DMS114 treated with DMSO at 0.1 percent for 48 hours (cell line): ENCODE results near the gene RPL32.
"Not testable (repeated sequence)": the region's sequence is repeated elsewhere in the genome, so short reads cannot be mapped to it uniquely, and the experiment has no call there.

Experiments
- DNase-seq: peaks from one replicate; lab custom pipeline; 2025; ENCODE audit not compliant: unreplicated experiment; lab: John Stamatoyannopoulos, UW

The RPL32 gene

DNA sequence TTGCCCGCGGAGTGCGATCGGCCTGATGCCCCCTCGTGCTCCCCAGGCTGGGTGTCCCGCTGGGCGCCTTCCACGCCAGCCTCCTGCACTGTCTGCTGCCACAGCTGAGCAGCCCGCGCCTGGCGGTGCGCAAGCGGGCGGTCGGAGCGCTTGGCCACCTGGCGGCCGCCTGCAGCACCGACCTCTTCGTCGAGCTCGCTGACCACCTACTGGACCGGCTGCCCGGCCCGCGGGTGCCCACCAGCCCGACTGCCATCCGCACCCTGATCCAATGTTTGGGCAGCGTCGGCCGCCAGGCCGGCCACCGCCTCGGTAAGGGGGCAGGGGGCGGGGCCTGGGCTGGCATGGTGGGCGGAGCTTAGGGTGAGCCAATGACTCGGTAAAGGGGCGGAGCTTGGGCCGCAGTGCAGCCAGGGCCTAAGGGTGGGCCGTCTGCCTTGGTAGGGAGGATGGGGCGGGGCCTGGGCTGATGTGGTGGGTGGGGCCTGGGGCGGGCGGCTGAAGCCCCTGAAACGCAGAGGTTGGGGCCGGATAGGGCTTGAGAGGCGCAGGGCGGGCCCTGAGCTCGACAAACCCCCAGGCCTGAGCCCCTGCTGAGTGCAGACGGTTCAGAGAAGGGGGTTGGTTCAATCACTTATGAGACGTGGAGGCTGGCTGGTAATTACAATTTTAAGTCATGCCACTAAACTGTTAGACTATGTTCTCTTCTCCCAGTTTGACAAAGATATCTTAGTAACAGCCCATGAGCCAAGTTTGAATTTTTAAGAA lies 31.2 kb downstream of the RPL32 start:
- DNase-seq, result peak; percentile 79

DNA sequence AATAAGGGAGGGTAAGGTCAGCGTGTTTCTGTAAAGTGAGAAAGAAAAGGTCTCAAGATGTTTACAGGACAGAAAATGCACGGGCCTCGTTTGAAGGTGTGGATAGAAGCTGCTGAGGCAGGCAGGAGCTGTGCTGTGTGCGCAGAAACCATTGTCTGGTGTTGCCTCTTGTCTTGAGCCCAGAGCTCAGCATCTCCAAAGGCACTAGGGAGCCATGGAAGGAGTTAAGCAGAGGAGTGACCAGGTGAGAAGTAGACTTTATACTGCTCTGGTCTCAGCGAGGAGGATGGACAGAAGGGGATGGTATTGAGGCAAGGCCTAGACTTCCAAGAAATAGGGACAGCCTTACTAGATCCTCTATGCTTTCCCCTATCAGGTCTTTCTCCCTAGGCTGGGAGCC lies 31.9 kb downstream of the RPL32 start:
- DNase-seq, result no peak

DNA sequence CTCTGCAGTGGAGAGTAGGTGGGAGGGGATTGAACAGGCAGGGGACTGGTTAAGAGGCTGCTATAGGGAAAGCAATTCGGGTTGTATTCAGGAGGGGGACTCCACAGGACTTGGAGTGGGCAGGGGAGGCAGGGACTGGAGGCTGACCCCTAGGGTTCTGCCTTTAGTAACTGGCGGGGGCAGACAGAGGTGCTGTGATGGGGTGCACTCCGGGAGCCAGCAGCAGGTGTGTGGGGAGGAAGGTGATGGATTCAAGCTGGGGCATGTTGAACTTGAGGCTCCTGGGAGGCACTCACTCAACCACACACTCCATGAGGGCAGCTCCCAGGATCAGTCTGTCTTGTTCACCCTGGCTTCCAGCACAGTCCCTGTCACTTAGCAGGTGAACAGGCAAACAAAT lies 32.4 kb downstream of the RPL32 start:
- no peak for DNase-seq

DNA sequence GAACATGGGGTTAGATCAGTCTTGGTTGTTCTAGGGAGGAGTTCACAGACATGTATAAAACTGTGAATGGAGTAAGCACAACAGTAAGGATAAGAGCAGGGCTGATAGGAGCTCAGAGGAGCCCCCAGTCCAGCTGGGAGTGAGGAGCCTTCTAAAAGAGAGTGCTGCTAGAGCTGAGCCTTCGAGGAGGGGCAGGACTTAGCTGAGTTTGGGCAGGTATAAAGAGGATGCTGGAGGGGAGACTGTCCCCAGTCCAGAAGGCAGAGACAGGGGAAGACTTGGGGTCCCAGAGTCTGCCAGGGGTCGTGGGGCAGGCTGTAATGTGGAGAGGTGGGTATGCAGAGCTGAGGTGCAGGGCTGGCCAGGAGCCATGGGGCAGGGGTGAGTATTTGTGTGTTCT lies 32.8 kb downstream of the RPL32 start:
- no peak for DNase-seq

DNA sequence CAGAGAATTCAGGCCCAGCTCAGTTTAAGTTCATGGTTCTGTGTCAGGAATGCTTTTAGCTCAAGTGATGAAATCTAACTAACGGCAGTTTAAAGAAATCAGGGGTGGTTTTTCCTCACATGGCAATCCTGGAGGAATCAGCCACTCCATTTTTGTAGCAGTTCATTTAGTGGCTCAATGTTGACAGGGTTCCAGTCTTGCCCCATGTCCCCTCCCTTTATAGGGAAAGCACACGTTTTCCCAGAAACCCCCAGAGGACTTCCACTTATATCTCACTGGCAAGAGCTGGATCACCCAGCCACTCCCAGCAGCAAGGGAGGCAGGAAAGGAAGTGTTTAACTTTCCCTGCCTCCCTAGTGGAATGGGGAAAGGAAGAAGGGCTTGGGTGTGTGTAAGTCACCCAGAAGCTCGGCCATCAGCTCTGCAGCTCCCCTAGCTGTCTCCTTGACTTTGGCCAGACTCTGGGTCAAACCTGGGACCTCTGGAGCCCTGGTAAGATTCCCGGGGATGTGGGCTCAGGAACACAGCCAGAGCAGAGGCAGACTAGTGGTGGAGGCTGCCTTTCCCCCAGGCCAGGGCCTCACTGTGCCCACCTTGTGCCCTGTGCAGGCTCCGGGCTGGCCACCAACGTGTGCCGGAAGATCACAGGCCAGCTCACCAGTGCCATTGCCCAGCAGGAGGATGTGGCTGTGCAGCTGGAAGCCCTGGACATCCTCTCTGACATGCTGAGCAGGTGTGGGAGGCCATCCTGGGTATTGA lies 33.6 kb downstream of the RPL32 start:
- no peak for DNase-seq

DNA sequence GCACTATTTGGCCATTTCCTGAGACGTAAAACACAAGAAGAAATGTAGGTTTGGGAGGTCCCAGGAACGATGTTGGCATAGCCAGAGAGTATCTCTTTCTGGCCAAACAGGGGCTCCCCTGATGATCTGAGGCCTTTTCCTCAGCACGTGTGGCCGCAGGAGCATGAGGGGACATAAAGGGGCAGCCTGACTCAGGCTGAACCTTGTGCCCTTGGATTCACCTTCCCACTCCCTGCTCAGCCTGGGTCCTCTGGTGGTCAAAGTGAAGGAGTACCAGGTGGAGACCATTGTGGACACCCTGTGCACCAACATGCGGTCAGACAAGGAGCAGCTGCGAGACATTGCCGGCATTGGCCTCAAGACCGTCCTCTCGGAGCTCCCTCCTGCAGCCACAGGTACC lies 34.3 kb downstream of the RPL32 start:
- no peak for DNase-seq

DNA sequence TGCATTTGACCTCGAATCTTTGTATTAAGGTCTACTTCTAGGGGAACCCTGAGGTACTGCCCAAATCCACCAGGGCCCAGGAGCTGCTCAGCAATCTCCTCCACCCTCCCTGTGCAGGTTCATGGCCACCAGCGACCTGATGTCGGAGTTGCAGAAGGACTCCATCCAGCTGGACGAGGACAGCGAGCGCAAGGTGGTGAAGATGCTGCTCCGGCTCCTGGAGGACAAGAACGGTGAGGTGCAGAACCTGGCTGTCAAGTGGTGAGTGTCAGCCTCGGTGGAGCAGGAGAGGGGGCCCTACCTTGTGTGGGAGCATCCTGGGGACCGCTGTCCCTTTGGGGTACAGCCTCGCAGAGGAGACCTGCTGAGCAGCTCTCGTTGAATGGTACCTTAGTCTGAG lies 38.0 kb downstream of the RPL32 start:
- DNase-seq, result no peak

DNA sequence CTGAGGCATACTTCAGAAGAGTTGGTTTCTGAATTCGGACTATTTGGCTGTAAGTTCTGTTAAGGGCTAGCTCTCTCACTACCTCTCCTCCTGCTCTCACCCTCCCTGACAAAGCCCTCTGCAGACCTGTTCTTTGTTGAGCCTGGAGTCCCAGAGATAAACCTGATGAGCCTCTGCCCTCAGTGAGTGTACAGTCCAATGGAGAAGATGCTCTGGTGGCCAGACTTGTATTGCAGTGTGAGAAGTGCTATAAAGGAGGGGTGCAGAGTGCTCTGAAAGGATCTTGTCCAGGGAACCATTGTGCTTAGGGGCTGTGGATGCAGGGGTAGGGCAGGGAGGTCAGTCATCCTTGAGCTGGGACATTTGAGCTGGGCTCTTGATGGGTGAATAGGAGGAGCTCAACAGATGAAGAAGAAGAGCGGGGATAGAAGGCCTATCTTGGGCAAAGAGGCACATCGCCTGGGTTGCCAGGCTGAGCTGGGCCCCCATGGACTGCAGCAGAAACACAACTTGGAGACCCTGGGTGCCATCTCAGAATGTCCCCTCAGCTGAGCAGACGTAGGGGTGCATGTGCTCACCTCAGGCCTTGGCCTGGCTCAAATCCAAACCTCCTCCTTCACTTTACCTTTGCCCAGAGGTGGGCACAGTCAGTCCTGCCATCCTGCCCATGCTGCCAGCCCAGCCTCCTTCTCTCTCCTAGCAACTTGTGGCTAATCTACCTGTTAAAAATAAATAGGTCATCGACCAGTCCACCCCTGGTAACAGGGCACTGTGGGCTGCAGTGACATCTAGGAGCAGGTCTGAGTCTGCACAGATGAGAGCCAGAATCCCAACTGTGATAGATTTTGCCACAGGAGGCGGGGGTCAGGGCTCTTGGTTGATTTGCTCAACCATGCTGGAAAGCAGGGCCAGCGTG lies 41.6 kb downstream of the RPL32 start:
- DNase-seq, result peak; percentile 13

DNA sequence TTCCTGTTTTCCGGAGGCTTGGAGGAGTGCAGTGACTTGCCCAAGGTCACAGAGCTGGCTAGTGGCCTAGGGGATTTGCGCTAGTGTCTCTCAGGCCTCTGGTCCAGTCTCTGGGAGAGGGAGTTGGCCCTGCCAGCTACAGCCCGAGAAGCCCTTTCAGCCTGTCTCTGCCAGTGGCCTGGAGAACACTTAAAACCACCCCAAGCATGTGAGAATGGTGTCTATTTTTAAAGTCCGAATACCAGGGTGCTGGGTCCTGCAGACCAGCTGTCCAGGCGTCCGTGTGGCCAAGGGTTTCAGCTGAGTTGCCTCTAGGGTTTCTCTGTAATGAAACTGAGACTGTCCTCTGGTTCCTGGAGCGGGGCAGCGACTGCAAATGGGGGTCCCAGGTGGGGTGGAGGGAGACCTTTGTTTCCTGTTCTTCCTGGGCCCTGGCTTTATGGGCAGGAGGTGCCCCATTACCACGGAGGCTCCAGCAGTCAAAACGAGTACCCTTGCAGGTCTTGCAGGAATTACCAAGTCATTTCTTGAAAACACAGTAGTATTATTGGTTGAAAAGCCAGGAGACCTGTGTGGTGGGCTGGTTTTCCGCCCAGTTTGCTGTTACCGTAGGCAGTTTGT lies 42.7 kb downstream of the RPL32 start:
- DNase-seq, result no peak

DNA sequence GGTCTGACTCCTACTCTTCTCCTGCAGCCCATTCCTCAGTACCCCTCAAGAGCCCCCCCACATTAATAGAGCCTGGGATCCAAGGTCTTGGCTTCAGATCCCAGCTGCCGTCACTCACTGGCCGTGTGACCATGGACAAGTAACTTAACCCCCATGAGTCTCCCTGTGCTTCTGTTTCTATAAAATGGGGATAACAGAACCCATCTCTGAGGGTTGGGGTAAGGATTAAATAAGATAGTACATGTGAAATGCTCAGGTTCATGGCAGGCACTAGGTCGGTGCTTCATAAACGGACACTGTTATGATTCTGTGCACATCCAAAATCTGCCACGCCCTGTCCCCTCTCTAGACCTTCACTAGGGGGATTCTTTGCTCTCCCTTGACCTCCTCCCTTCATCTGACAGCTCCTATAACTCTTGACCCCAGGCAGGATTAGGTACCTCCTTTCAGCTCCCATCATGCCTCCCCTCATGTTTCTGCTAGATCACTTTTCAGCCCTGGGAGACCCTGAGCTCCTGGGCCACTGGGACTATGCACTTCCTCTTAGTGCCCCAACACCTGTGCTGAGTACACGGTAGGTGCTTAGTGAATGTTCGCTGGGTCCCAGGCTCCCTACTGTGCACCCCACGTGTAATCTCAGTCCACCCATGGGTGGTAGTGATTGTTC lies 43.3 kb downstream of the RPL32 start:
- no peak for DNase-seq

DNA sequence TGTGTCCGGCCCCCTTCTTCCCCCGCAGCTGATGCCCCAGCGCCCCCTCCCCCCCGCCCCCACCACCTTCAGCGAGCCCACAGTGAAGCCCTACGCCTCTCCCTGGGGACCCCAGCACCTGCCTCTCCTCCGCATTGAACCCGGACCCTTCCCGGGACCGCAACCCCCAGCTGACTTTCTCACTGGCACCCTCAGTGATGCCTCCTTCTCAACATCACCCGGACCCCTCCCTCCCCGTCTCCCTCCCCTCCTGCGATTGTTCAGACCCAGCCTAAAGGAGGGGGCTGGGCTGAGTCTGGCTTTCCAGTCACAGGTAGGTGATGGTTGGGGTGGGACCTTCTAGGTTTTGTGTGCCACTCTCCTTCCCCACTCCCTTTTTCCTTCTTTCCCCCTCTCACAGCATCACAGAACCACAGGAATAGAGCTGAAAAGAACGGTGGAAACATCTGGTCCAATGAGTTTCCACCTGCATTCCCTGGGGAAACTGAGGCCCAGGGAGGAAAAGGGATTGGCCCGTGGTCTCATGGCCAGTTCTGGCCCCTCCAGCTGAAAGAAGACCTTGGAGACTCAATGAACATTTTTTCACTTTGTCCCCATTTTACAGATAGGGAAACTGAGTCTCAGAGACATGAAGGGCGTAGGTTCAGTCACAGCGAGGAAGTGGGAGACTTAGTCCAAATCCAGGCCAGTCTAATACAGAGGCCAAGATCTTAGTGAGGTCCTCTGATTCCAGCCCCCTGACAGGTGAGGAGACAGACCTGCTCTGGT lies 44.1 kb downstream of the RPL32 start:
- no peak for DNase-seq

DNA sequence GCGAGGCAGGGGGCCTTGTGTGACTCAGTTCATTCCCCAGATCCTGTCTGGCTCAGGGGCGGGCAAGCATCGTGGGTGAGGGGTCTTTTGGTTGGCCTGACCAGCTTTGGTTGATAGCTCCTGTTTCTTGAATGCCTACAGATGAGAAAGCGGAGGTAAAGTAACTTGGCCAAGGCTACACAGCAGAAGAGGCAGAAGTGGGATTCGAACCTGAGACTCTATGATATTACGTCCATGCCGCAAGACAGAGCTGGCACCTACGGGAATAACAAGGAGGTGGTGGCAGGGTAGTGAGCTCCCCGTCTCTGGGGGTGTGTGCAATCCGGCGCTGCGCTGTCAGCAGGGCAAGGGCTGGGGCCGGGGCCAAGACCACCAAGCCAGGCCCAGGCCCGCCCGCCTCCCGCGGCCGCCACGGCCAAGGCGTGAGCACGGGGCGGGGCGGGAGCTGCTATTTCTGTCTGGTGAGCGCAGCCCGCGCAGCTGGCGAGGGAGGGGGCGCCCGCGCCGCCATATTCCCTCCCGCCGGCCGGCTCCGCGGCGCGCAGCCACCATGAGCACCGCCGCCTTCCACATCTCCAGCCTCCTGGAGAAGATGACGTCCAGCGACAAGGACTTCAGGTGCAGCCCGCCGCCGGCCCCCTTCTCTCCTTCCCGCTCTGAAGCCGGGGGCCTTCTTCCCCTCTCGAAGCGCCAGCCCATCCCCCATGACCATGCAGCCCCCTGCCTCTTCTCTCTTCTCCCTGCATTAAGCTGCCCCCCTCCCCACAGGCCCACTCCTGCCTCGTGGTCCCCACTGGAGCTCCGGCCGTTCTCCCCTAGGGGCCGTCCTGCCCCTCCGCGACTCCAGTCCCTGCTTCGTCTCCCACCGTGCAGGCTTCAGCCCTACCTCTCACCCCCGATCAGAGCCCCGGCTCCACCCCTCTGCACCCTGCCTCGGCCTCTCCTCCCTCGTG lies 44.9 kb downstream of the RPL32 start, which contains the start of gene CAND2:
CAND2 (plus strand) TSS at position 510 of the 953 bp plus-strand sequence; CDS start at position 551, 41 bp downstream.
- peak; percentile 9 for DNase-seq

DNA sequence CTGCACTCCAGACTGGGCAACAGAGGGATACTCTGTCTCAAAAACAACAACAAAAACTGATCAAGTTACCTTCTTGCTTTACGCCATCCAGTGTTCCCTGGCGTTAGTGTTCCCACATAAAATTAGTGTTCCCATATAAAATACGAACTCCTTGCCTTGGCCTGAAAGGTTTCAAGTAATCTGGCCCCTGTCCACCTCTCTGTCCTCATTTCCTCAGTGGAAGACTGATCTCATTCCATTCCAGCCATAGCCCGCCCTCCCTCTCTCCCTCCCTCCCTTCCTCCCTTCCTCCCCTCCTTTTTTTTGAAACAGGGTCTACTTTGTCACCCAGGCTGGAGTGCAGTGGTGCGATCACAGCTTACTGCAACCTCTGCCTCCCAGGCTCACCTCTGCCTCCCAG lies 47.7 kb downstream of the RPL32 start:
- DNase-seq, result no peak

DNA sequence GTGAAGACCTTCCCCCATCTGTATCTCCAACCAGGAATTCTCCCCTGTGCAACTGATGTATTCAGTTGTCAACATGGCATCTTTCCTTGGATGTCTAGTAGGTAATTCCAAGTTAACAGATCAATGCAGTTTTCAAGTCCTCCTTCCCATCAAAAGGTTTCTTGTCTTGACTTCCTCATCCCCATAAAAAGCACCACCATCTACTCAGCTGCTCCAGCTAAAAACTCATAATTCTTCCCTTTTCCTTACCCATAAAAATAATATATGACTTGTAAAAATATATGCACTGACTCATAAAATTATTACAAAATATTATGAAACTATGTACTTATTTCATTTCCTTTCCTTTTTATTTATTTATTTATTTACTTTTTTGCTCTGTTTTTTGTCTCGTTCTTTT lies 49.9 kb downstream of the RPL32 start:
- DNase-seq, result no peak

DNA sequence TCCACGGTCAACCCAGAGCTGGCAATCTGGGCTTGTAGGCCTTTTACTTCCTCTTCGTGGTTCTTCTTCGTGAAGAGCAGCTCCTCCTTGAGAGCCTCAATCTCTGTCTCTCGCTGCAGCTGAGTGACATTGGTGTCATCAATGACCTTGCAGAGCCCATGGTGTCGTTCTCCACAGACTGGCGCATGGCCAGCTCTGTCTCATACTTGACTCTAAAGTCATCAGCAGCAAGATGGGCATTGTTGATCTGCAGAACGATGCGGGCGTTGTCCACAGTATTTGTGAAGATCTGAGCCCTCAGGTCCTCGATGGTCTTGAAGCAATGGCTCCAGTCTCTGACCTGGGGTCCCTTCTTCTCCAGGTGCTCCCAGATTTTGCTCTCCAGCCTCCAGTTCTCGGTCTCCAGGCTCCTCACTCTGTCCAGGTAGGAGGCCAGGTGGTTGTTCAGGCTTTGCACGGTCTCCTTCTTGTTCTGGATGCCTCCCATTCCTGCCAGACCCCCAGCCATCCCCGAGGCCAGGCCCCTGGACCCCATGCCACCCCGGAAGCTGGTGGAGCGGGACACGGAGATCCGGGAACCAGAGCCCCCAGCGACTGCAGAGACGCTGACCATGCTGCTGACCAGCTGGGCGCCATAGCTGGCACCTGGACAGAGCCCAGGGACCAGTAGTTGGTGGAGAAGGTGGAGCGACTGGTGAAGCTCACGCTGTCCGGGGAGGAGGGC lies 53.2 kb downstream of the RPL32 start:
- DNase-seq, result not testable (repeated sequence)

DNA sequence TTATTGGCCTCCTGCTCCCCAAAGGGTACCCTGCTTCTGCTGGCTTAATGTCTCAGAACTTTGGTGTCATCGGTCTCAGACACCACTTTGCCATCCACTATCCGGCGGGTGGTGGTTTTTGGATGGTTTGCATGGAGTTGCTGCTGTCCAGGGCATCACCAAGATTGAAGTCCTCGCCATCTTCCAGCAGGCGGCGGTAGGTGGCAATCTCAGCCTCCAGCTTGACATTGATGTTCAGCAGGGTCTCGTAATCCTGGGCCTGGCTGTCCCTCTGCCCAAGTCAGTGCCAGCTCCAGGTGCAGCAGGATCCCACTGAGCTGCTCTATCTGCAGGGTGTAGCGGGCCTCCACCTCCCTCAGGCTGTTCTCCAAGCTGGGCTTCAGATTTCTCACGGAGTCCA lies 54.0 kb downstream of the RPL32 start:
- DNase-seq, result not testable (repeated sequence)

DNA sequence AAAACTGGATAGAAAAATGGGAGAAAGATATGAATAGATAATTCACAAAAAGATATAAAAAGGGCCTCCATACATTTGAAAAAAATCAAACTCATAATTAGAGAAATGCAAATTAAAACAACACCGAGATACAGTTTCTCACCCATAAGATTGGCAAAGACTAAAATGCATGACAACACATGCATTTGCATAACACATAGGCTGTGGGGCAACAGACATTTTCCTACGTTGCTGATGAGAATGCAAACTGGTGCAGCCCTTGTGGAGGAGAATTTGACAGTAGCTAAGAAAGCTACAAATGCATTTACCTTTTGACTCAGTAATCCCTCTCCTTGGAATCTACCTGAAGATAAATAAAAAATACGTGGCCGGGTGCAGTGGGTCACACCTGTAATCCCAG lies 56.3 kb downstream of the RPL32 start:
- no peak for DNase-seq
